C4-2B (cell line): ENCODE data around the gene NPR2.

ENCODE experiments used
- H3K27ac ChIP-seq: fragments of 450-650 bp; 2 replicates; pipeline ENCODE4 v1.5.1; 2017
- ZFX ChIP-seq: fragments of 450-650 bp; IDR thresholded peaks from 2 replicates; pipeline ENCODE4 v1.6.1; 2017
- TF ChIP-seq, protein P1 (sequence below): fragments of 450-650 bp; conservative IDR thresholded peaks from 2 replicates; pipeline ENCODE4 v1.5.1; 2017; ENCODE audit warnings: mild to moderate bottlenecking

NPR2 gene

DNA sequence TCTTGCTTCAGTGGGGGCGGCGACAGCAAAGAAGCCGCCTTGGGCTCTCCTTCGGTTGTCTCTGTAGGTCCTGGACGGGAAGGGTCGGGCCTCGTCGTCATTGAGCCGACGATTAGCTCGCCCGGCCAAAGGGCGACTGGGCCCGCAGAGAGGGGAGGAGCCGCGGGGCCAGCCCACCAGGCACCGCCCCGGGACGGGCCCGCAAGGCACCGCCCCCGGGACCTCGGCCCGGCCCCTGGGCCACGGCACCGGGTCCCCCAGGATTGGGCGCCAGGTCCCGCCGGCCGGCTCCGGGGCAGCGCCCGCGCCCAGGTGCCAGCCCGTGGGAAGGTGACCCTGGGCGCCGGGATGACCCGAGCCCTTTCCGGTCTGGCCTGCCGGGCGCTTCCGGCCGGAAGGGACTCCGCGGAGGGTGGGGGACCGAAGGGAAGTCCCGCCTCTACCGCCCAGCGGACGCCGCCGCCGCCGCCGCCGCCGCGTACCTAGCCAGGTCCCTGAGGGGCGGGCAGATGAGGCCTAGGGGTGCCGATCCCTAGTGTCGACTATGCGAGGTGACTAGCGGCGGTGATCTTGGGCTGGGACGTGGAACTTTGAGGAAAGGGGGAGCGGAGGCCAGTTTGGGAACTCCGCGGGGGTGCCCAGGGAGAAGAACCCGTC, 42.4 kb upstream of the NPR2 start, which contains the start of the genes GBA2 and RGP1:
Gene GBA2, minus strand, starts transcription at position 371 of the 657 bp plus-strand sequence. CDS start 524 bp downstream, outside the sequence.
Gene RGP1, plus strand, starts transcription at position 430 of the 657 bp plus-strand sequence. CDS start 469 bp downstream, outside the sequence.
- peak within 1 kb of the TSS; percentile 90 for H3K27ac ChIP-seq
- peak; percentile 80 for TF ChIP-seq ZFX
- TF ChIP-seq, protein P1, sequence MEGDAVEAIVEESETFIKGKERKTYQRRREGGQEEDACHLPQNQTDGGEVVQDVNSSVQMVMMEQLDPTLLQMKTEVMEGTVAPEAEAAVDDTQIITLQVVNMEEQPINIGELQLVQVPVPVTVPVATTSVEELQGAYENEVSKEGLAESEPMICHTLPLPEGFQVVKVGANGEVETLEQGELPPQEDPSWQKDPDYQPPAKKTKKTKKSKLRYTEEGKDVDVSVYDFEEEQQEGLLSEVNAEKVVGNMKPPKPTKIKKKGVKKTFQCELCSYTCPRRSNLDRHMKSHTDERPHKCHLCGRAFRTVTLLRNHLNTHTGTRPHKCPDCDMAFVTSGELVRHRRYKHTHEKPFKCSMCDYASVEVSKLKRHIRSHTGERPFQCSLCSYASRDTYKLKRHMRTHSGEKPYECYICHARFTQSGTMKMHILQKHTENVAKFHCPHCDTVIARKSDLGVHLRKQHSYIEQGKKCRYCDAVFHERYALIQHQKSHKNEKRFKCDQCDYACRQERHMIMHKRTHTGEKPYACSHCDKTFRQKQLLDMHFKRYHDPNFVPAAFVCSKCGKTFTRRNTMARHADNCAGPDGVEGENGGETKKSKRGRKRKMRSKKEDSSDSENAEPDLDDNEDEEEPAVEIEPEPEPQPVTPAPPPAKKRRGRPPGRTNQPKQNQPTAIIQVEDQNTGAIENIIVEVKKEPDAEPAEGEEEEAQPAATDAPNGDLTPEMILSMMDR = no peak

DNA sequence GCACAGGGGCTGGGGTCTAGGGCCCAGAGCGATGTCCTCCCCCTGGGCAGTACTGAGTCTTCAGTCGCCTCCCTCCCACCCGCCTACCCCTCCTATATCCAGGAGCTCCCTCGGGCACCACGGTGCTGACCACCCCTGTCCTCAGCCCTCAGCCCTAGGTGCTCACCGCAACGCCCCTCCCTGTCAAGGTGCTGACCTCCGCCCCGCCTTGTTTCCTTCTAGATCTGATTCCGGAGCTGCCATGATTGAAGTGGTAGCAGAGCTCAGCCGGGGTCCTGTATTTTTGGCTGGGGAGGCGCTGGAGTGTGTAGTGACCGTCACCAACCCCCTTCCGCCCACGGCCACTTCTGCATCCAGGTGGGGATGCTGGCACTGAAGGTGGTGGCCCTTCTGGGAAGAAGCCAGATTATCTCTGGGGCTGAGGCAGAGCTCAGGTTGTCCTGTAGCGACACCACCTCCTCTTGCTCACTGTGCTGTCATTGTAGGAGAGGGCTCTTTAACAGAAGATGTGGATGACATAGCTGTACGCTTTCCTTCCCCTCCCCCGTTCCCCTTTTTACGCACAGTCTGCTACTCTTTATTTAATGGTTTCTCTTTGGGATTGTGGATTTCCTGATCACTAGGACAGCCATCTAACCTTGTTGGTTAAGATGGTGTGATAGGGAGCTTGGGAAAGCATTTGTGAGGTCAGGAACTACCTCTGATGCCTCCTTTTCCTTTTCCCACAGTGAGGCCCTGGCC, 41.7 kb upstream of the NPR2 start:
- peak overlapping the region; percentile 90 for H3K27ac ChIP-seq
- no peak for TF ChIP-seq ZFX

DNA sequence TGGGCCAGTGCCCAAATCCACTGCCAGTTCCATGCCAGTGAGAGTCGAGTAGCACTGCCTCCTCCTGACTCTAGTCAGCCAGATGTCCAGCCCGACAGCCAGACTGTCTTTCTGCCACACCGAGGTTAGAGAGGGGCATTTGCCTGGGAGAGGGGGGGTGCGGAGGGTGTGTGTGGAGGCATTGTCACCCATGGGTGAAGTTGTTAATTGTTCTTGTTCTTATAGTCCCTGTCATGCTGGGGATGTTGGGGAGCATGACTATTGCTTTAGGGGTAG, 41.2 kb upstream of the NPR2 start:
- TF ChIP-seq, protein P1 = no peak
- peak overlapping the region; percentile 90 for H3K27ac ChIP-seq

DNA sequence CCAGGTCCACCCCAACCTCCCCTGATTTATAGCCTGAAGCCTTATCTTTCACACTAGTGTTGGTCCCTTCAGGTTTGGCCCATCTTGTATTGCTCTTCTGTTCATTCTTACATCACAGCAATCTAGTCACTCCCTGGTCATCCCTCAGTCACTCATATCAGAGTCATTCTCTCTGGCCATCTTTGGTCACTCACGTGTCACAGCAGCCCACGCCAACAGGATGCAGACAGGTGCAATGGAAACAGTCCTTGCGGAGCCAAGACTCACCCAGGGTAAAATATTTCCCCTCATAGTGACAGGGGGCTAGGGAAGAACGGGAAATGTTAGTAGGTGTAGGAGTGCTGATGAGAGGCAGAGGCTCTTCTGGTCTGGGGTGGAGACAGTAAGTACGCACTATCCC, 37.9 kb upstream of the NPR2 start:
- H3K27ac ChIP-seq = no peak overlapping the region
- TF ChIP-seq, protein P1 = no peak
- TF ChIP-seq ZFX = no peak

DNA sequence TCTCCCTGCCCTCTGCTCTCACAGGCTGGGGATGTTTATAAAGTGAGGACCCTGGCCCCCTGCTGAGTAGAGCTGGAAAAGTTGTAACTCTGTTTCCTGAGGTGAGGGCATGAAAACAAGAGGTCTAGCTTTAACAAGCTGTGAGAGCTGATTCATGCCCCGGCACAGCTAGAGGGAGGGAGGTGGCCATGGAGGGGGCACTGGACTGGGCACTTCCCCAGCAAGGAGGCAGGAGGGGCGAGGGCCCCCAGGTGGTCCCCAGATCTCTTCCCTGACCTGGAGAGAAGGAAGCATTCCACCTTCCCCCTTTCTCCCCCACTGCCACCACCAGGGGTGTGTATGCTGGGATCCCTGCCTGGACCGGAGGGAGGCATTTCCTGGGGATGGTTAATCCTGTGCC, 37.1 kb upstream of the NPR2 start, which contains the start of gene MSMP:
Gene MSMP, minus strand, starts transcription at position 13 of the 400 bp plus-strand sequence. CDS start 147 bp downstream, outside the sequence.
- H3K27ac ChIP-seq = no peak within 1 kb of the TSS
- TF ChIP-seq ZFX = no peak
- TF ChIP-seq, protein P1 = no peak

DNA sequence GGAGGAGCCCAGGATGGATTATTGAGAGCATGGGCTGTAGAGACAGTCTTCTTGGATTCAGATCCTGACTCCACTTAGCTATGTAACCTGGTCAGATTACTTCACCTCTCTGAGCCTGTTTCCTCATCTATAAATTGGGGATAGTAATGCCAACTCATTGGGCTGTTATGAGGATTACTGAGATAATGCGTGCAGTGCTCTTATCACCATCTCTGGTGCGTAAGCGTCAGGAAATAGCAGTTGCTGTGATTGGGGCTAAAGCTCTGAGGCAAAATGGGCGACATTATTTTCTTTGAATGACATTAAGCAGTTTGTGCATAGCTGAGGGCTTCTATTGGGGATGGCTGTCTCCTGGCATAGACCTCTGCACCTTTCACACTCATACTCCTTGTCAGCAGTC, 36.3 kb upstream of the NPR2 start:
- TF ChIP-seq, protein P1 = no peak
- no peak overlapping the region for H3K27ac ChIP-seq

DNA sequence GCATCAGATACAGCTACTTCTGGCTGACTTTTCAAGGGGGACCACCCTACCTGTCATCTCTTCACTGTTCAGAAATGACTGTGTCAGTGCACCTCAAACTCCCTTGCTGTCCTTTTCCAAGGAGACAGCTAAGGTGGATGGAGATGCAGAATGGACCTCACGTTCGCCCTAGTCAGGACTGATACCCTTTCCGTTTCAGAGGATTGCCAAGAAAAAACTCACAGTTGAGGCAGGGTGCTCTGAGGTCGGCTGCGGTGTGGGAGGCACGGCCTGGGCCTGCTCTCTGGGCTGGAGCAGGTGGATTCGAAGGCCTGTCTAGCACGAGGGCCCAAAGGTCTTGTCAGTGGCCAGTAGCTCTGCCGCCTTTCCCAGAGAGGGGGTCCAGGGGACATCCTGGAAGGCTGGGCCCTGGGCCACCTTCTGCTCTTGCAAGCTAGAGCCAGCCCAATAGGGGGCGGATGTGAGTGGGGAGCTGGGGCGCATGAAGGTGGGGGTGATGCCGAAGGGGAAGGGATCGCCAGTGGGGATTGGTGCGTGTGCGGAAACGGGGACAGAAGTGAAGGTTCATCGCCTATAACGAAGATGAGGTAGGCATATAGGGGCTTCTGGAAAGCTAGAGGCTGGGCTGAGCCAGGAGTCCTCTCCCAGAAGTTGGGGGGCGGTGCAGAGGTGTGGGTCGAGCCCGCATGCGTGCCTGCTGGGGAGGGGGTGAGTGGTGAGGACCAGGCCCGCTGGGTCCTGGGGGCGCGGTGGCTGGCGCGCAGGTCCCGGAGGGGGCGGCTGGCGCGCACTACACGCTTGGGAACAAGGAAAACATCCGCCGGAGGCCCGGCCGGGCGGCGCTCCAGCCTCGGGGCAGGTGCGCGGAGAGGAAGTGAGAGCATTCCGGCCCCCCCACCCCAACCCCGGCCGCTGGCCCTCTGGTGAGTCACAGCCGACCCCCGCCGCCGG, 34.8 kb upstream of the NPR2 start:
- no peak overlapping the region for H3K27ac ChIP-seq
- TF ChIP-seq, protein P1 = no peak; the same call in 1 of the 2 replicates
- no peak for TF ChIP-seq ZFX
